ENCODE data around the gene SPATA7.

- TF ChIP-seq EZH2 (IDR thresholded peaks at IDR 0.05; ENCODE audit: insufficient read depth, low read length) = no peak
- TF ChIP-seq CTCF (IDR thresholded peaks at IDR 0.05; ENCODE audit: insufficient read depth, low read depth, low read length) = no peak
Measured at GRCh38 chr14:88351966-88352691, 33.3 kb upstream of the SPATA7 start.

Data from astrocyte (in vitro differentiated cells and primary cell).